ENCODE data around the gene PSAP.

Gene PSAP

DNA sequence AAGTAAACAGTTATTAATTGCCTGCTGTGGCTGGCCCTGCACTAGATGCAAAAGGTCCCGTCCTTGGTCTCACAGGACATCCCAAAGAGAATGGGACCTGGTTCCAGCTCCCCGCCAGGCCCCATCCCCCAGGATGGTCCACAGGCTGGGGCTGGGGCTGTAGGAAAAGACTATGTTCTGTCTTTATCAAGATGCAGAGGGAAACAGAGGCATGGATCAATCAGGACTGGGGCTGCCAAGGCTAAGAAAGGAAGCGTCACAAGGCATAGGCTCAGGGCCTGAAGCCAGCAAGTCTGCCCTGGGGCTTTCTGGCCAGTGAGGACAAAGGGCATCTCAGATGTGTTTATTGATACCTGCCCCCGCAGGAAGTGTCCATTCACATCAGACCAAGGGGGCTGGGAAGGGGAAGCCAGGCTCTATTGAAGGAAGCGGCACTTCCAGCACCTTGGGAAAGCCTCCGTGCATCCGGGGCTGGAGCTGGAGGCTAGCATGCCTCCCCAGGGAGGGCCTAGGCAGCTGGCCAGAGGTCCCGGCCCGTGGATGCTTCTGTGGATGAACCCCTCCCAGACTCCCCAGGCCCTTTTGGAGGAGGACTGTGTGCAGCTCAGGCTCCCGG lies 83.5 kb downstream of the PSAP start:
- DNase-seq (ENCODE audit: low read depth in 2 of 2), result no peak

DNA sequence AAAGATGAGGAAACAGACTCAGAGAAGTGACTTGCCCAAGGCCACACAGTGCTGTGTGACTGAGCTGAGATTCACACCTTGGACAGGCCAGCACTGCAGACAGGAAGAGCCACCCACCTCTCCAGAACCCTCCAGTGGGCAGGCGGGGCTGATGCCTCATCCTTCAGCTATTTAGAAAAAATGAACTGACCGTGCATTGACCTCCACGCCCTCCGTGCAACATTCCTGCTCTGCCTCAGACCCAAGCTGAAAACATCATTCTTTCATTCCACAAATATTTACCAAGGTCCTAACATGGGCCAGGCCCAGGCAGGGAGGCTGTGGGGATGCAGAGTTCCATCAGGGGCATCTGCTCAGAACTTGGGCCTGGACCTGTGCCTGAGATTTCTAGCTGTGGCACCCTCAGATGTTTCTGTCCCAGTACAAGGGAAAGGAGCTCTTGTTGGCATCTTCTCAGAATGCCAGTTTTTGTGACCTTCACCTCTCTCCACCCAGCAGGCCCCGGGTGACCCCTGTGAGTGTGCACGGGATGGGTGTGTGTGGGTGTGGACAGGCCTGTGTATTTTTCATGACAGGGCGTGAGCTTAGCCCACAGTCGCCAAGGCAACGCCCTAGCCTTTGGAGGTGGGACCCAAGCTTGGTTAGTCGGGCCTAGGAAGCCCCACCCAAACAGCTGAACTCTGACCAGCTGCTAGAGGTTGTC lies 84.2 kb downstream of the PSAP start:
- no peak for DNase-seq (ENCODE audit: low read depth in 2 of 2)

Data from stimulated activated CD4-positive, alpha-beta T cell treated with anti-CD3 and anti-CD28 coated beads, Interleukin-12 subunit alpha, Interleukin-12 subunit beta, amount 100 ng/mL, for 24 hours (primary cell).